Measurements from ENCODE around the gene HMCN1.

Gene HMCN1

DNA sequence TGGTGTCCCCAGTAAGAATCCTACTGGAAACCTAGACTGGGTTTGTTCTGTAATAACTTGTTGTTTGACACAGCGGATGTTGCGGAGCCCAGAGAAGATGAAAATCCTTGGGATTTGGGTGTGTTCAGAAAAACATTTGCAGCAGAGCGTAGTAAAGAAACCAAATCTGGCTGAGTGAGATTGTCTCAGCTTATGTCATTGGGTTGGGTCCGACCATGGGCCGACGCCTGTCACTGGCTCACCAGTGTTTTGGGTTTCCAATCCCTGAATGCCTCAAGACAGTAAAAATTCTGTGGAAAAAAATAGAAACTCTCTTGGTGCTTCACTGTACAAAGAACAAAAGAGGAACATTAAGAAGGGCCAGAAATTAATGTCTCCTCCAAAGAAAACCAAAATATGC lies 494.6 kb downstream of the HMCN1 start:
- no peak overlapping the region for H3K9ac ChIP-seq
- H2AFZ ChIP-seq (ENCODE audit: low read depth): no peak overlapping the region
- no peaks in the 10 kb centered on the region for H3K36me3 ChIP-seq (ENCODE audit: insufficient read depth)
- no peaks in the 10 kb centered on the region for H4K20me1 ChIP-seq (ENCODE audit: insufficient read depth)
- H3K27ac ChIP-seq: no peak overlapping the region
- no peaks in the 10 kb centered on the region for H3K27me3 ChIP-seq (ENCODE audit: insufficient read depth, low read depth)
- no peak overlapping the region for H3K4me2 ChIP-seq
- no peaks in the 10 kb centered on the region for H3K79me2 ChIP-seq (ENCODE audit: insufficient read depth, low read depth)
- no peaks in the 10 kb centered on the region for H3K4me1 ChIP-seq (ENCODE audit: low read depth, poor library complexity, severe bottlenecking)
- TF ChIP-seq, protein P1, sequence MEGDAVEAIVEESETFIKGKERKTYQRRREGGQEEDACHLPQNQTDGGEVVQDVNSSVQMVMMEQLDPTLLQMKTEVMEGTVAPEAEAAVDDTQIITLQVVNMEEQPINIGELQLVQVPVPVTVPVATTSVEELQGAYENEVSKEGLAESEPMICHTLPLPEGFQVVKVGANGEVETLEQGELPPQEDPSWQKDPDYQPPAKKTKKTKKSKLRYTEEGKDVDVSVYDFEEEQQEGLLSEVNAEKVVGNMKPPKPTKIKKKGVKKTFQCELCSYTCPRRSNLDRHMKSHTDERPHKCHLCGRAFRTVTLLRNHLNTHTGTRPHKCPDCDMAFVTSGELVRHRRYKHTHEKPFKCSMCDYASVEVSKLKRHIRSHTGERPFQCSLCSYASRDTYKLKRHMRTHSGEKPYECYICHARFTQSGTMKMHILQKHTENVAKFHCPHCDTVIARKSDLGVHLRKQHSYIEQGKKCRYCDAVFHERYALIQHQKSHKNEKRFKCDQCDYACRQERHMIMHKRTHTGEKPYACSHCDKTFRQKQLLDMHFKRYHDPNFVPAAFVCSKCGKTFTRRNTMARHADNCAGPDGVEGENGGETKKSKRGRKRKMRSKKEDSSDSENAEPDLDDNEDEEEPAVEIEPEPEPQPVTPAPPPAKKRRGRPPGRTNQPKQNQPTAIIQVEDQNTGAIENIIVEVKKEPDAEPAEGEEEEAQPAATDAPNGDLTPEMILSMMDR (conservative IDR thresholded peaks at IDR 0.05; ENCODE audit: low read depth, low read length): no peak
- no peak overlapping the region for H3K4me3 ChIP-seq (IDR thresholded peaks at IDR 0.05; ENCODE audit: insufficient read depth, low read depth, low read length)

DNA sequence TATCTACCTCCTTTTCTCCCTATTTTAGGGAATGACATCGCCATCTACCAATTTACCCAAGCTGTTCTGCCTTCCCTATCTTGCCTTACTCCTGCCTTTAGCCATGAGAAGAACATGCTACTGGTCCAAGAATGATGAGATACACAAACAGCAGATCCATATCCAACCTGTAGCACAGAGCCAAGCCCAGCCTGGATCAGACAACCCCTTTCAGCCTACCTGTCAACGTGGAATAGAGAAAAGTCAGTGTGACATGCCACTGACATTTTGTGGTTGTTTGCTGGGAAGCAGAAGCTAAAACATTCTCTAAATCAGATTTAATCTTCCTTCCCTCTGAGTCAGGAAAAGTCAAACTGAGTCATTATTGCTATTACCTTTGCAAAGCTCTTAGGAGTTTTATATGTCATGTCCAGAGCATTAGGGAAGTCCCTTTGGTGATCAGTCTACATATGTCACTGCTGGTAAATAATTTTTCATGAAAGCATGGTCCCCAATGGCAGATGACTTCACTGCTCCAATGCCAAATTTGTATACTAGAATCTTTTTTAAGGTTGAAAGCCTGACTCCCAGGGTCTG lies 497.8 kb downstream of the HMCN1 start:
- no peak overlapping the region for H3K4me2 ChIP-seq
- H3K36me3 ChIP-seq (ENCODE audit: insufficient read depth): no peaks in the 10 kb centered on the region
- no peak overlapping the region for H3K27ac ChIP-seq
- no peak overlapping the region for H3K4me3 ChIP-seq (IDR thresholded peaks at IDR 0.05; ENCODE audit: insufficient read depth, low read depth, low read length)
- no peak overlapping the region for H3K9ac ChIP-seq
- no peaks in the 10 kb centered on the region for H3K27me3 ChIP-seq (ENCODE audit: insufficient read depth, low read depth)
- TF ChIP-seq, protein P1 (conservative IDR thresholded peaks at IDR 0.05; ENCODE audit: low read depth, low read length): no peak
- no peaks in the 10 kb centered on the region for H3K4me1 ChIP-seq (ENCODE audit: low read depth, poor library complexity, severe bottlenecking)
- H2AFZ ChIP-seq (ENCODE audit: low read depth): no peak overlapping the region
- H4K20me1 ChIP-seq (ENCODE audit: insufficient read depth): no peaks in the 10 kb centered on the region
- H3K79me2 ChIP-seq (ENCODE audit: insufficient read depth, low read depth): no peaks in the 10 kb centered on the region

DNA sequence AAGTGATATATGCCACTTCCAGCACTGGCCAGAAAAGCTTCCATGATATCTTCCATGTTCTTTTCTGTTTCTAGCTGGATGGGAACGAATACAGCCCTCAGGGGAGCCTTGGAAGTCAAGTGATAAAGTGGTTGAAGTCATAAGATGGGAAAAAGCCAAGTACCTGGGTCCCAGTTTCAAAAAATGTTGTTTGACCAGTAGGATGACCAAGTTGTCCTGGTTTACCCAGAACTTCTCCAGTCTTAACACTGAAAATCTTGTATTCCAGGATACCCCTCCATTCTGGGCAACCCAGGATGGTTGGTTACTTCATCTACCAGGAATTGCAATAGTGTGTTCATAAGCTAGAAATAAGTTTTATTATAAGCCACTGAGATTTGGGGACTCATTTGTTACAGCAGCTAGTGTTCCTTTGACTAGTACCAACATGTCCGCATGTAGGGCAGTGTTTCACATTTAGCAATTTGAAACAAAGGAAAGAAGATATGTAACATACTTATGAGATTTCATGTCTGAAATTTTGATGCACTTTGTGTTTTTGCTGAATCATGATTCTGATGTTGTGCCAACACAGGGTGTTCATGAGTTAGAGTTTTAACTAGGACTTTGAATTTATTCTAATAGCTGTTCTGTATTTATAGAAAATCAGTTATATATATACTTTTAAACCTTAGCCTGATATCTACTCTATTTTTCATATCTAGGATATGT lies 500.9 kb downstream of the HMCN1 start:
- Histone ChIP-seq H3K27me3 (ENCODE audit: insufficient read depth, low read depth) (no peaks in the 10 kb centered on the region), H3K4me3 (IDR thresholded peaks at IDR 0.05; ENCODE audit: insufficient read depth, low read depth, low read length) (no peak overlapping the region), H3K36me3 (ENCODE audit: insufficient read depth) (no peaks in the 10 kb centered on the region), H3K4me1 (ENCODE audit: low read depth, poor library complexity, severe bottlenecking) (no peaks in the 10 kb centered on the region), H3K4me2 (no peak overlapping the region), H4K20me1 (ENCODE audit: insufficient read depth) (no peaks in the 10 kb centered on the region), H2AFZ (ENCODE audit: low read depth) (no peak overlapping the region), H3K27ac (no peak overlapping the region), H3K79me2 (ENCODE audit: insufficient read depth, low read depth) (no peaks in the 10 kb centered on the region), H3K9ac (no peak overlapping the region)
- TF ChIP-seq, protein P1 (conservative IDR thresholded peaks at IDR 0.05; ENCODE audit: low read depth, low read length): no peak

DNA sequence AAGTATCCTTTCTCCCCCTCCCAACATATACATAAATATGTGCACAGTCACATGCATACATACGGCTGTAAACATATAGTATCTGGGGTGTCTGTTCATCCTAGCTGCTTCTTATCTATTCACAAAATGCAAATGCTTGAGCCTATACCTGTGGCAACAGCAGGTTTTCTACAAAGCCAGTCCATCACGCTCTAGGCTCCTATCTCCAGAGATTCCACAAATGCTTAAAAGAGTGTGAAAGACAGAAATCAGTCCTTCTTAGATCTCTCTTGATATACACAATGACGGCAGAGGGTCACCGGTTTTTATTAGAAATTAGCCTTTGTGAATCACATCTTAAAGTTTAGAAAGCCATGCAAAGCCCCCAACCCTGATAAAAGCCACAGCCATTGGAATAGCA lies 501.5 kb downstream of the HMCN1 start:
- Histone ChIP-seq H3K9ac (no peak overlapping the region), H3K4me2 (no peak overlapping the region), H3K79me2 (ENCODE audit: insufficient read depth, low read depth) (no peaks in the 10 kb centered on the region), H3K4me3 (IDR thresholded peaks at IDR 0.05; ENCODE audit: insufficient read depth, low read depth, low read length) (no peak overlapping the region), H3K27me3 (ENCODE audit: insufficient read depth, low read depth) (no peaks in the 10 kb centered on the region), H3K4me1 (ENCODE audit: low read depth, poor library complexity, severe bottlenecking) (no peaks in the 10 kb centered on the region), H3K36me3 (ENCODE audit: insufficient read depth) (no peaks in the 10 kb centered on the region), H2AFZ (ENCODE audit: low read depth) (no peak overlapping the region), H3K27ac (no peak overlapping the region), H4K20me1 (ENCODE audit: insufficient read depth) (no peaks in the 10 kb centered on the region)
- TF ChIP-seq, protein P1 (conservative IDR thresholded peaks at IDR 0.05; ENCODE audit: low read depth, low read length): no peak

All from KMS-11 (cell line).